Fibroblast of gingiva (primary cell): ENCODE results near the gene UBR4.

Source experiments
- DNase-seq: peaks from one replicate; pipeline ENCODE4 v3.0.0-alpha.2; 2011; ENCODE audit warnings: low read depth

UBR4 gene

GRCh38 chr1:19057182-19057779, 152.8 kb downstream of the UBR4 start:
- DNase-seq, result no peak

GRCh38 chr1:19055701-19056100, 154.4 kb downstream of the UBR4 start:
- no peak for DNase-seq

DNA sequence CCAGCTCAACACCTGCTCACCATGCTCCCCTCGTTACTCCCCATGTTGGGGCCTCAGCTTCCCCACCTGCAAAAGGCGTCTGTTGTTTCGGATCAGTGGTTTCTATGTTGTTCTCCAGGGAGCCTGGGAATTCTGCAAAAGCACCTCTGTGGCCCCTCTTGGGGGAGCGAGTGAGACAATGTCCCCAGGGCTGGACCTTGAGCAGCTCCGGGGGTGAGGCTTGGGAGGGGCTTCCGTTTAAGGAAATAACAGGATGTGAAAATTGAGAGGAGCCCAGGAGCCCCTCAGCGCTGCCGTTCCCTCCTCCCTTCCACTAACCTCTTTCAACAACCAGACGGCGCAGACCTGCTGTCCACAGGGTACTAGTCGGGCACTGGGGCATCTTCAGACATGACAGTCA, 155.1 kb downstream of the UBR4 start:
- no peak for DNase-seq

GRCh38 chr1:19054216-19054615, 155.8 kb downstream of the UBR4 start:
- DNase-seq, result no peak

GRCh38 chr1:19053486-19053885, 156.6 kb downstream of the UBR4 start:
- no peak for DNase-seq

- DNase-seq, result no peak
Measured at GRCh38 chr1:19049798-19050197, 160.3 kb downstream of the UBR4 start.

DNA sequence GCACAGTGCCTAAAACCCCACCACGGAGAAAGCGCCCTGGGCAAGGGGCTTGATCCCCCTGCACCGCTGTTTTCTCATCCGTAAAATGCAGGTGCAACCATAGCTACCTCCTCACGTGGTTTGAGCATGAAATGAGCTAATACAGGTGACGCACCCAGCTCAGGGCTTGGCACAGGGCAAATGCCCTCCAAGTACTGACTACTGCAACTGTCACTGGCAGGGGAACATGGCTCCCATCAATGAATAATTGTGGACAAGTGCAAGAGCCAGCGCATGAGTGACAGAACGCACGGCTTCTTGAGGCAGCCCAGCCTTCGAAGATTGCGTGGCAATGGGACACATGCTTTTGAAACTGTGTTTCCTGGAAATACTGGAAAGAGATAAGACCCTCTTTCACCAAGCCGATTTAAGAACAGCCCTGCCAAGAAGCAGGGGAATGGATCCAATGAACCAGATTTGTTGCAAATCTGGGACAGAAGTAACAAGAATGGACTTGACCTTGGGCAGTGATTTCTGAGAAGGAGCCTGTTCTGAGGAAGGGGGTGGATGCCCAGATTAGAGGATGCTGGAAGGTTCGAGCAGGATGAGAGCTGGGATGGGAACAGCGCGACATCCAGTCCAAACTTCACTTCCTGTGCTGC, 160.8 kb downstream of the UBR4 start:
- no peak for DNase-seq

DNA sequence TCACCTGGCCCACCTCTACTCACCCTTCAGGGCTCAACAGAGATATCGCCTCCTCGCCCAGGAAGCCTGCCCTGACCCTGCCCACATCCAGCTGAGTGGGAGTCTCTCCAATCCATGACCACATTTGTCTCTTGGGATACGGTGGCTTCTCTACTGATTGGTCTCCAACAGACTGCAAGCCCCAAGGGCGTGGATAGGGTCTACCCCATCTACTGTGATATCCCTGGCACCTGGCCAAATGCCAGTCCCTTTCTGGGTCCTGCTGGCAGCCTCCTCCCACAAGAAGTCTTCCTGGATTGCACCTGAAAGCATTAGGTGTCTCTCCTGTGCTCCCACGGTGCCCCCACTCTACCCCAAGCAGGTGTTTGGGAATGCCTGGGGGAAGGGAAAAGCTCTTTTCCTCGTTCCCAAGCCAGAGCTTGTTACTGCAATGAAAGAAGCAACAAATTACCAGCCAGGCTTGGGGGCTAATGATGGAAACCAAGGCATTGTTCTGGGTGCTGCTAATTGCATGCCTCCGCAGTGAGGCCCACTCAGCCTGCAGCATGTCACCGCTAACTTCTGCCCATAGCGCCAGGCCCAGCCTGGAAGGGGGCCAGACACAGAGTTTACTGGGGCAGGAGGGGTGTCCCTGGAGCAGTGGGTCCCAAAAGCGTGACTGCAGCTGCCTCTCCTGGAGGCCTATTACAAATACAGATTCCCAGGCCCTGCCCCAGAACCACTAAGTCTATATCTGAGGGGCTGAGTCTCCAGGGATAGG, 162.9 kb downstream of the UBR4 start:
- no peak for DNase-seq

DNA sequence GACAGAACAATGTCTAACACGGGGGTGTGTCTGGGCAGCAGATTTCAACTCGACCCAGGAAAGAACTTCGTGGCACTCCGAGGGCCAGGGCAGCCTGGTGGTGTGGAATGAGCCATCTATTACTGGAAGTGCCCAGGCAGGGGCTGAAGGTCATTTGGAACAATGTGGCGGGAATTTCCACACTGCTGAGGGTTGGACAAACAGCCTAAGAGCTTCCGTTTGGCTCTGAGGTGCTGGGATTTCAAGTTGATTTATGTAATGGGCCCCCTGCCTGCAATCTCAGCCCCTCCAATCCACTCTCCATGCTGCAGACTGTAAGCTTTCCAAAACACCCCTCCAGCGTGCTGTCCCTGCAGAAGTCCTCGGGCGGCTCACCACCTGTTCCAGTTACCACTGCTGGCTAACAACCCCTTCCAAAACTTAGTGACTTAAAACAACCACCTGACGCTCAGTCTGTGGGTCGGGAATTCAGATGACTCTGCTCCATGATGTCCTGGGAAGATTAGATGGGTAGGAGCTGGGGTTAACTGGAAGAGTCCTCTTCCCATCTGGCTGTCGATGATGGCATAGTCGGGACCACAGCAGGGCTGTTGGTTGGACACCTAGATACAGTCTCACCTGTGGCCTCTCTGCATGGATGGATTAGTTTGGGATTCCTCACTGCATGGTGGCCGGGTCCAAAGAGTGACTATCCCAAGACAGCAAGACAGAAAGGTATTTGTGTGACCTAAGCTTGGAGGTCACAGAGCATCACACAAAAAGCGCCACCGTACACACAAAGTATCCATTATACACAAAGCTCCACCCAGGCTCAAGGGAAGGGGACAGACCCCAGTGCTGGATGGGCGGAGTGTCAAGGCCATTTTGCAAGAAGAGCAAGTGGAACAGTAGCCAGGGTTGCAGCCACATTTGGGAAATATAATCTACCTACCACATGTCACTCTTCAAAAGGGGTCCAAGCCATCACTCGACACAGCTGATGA, 163.9 kb downstream of the UBR4 start:
- no peak for DNase-seq

DNA sequence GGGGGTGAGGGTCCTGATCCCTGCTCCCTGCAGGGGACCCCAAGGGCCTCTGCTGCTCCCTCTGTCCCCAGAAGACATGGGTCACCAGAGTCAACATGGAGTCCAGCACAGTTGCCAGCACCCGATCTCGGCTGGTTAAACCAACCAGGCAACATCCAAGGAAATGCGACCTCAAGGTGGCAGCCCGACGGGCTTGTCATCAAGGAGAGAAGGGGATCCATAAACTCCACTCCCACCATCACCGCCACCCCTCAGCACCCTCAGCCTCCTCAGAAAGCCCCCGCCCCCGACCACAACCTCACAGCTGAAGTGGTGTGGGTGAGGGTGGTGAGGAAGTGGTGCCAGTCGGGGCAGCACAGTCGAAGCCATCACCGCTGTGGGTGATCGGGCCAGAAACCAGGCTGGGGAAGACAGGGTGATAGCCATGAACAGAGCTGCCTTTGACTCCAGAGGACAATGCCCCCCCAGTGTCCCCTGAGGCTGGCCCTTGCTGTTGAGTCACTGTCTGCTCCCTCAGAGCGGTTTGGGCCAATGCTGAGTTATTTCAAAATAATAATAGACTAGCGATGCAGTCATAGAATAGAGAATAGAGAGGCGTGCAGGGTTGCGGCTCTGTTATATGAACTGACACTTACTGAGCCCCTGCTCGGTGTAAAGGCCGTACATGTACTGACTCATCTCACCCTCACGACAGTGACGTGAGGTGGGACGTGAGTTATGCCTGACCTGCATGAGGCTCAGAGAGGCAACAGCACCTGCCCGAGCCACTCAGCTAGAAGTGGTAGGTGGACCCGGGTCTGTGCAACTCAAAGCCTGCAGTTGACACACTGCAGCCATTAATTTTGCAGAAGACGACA, 164.9 kb downstream of the UBR4 start:
- no peak for DNase-seq

GRCh38 chr1:19044471-19044870, 165.6 kb downstream of the UBR4 start:
- DNase-seq, result no peak

- DNase-seq, result no peak
Measured at GRCh38 chr1:19043579-19044443, 166.3 kb downstream of the UBR4 start.

DNA sequence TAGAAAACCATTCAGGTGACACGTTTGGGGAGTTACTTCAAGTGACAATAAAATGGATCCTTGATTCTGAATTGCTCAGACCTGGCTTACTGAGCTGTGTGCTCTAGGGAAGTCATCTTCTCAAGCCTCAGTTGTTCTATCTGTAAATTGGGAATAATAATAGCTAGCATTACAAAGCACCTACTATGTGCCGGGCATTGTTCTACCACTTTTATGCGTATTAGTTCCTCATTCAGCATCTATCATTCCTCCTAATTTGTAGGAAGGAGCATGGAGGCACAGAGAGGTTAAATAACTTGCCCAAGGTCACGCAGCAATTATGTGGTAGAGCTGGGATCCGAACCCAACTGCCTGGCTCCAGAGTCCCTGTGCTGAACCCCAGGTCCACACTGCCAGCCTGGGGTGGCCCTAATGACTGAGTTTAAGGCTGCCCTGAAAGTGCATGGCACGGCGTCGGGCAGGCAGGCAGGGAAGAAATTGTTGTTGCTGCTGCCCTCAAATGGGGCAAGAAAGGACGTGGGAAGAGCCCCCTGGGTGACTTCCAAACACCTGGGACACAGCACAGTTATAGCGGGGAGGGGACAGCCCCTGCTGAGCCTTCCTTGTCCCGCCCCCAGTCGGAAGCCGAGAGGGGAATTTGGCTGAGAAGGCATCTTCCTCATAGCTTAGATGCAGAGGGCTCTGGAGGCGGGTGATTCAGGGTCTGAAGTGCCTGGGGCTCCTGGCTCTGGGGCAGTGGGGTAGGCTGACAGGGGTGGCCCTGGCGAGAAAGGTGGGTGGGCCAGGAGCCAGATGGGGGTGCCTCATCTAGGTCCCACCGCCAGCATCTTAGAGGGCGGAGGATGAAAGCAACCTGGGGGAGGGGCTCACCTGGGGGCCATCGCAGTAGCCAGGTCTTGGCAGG, 167.1 kb downstream of the UBR4 start:
- no peak for DNase-seq

- DNase-seq, result no peak
Measured at GRCh38 chr1:19040010-19040680, 169.9 kb downstream of the UBR4 start.

- DNase-seq, result no peak
Measured at GRCh38 chr1:19038732-19039131, 171.3 kb downstream of the UBR4 start.

DNA sequence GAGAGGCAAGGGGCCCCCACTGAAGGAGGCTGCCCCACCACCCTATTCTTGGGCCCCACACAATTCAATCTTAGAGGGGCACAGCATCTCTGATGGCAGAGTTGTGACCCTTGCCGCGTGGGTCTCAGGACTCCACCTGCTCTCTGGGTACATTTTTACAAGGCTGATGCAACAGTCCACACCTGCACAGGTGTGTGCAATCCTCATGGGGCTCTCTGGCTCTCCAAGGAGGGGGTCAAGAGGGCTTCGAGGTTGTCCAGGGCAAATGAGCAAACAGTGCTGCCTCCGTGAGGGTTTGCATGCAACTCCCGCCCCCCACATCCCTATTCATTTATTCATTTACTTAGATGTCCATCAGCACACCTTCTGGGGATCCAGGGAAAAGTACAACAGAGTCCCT, 172.0 kb downstream of the UBR4 start:
- DNase-seq, result no peak

- DNase-seq, result no peak
Measured at GRCh38 chr1:19037659-19038058, 172.4 kb downstream of the UBR4 start.

DNA sequence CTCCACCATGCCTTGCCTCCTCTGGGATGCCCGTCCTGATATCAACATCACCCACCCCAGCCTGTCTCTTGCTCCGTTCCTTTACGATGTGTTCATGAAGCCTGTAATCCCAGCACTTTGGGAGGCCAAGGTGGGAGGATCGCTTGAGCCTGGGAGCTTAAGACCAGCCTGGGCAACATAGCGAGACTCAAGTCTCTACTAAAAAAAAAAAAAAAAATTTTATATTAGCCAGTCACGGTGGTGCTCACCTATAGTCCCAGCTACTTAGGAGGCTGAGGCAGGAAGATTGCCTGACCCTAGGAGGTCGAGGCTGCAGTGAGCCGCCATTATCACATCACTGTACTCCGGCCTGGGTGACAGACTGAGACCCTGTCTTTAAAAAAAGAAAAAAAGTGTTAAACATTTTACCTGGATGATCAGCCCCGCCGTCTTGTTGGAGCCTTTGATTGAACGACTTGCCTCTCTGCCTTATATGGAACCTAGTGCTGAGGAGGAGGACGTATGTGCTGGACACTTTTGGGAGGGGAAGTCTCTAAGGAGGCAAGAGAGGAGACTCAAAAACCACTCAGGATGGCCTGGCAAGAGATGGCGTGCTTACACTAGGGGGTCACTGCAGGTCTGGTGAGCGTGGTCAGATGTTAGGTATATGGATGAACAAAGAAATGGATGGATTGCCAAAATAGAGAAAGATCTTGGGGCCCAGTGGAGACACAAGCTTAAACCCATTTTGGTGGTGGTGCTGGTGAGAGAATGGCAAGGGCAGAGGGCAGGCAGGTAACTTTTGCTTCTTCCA, 173.1 kb downstream of the UBR4 start:
- DNase-seq, result no peak
